Ishikawa (cell line): ENCODE results near the gene GPALPP1.

Source experiments
- EGR1 ChIP-seq: IDR thresholded peaks from 2 replicates; pipeline ENCODE4 v1.6.1; 2012
- MAX ChIP-seq: IDR thresholded peaks from 2 replicates; pipeline ENCODE4 v1.6.1; 2012
- REST ChIP-seq: IDR thresholded peaks from 2 replicates; pipeline ENCODE4 v1.6.1; 2012; ENCODE audit warnings: low read depth, mild to moderate bottlenecking
- TAF1 ChIP-seq: IDR thresholded peaks from 2 replicates; pipeline ENCODE4 v1.6.1; 2012; ENCODE audit warnings: low read depth, mild to moderate bottlenecking
- TCF12 ChIP-seq: IDR thresholded peaks from 2 replicates; pipeline ENCODE4 v1.6.1; 2012; ENCODE audit warnings: low read depth
- TEAD4 ChIP-seq: IDR thresholded peaks from 2 replicates; pipeline ENCODE4 v1.6.1; 2012
- USF1 ChIP-seq: IDR thresholded peaks from 2 replicates; pipeline ENCODE4 v1.6.1; 2012
- YY1 ChIP-seq: IDR thresholded peaks from 2 replicates; pipeline ENCODE4 v1.6.1; 2012; ENCODE audit warnings: low read depth

- TF ChIP-seq YY1 (peak; percentile 82), EGR1 (no peak), MAX (peak; percentile 98), TAF1 (peak; percentile 63; the same call in 1 of the 2 replicates), USF1 (0 out of 2 replicates have a peak, but pooled peaks have one; percentile 46), REST (no peak), TCF12 (peak; percentile 56; the same call in 1 of the 2 replicates), TEAD4 (no peak)
Measured at GRCh38 chr13:44989071-44989889, at the start of gene GPALPP1, which contains the start of gene NUFIP1.
